NCI-H2227 treated with DMSO at 0.1 percent for 48 hours (cell line): ENCODE results near the gene OR4E2.
"Not testable (repeated sequence)": the region's sequence is repeated elsewhere in the genome, so short reads cannot be mapped to it uniquely, and the experiment has no call there.

Experiments
- DNase-seq: peaks from one replicate; lab custom pipeline; 2025; lab: John Stamatoyannopoulos, UW

Gene OR4E2, protein sequence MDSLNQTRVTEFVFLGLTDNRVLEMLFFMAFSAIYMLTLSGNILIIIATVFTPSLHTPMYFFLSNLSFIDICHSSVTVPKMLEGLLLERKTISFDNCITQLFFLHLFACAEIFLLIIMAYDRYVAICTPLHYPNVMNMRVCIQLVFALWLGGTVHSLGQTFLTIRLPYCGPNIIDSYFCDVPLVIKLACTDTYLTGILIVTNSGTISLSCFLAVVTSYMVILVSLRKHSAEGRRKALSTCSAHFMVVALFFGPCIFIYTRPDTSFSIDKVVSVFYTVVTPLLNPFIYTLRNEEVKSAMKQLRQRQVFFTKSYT

DNA sequence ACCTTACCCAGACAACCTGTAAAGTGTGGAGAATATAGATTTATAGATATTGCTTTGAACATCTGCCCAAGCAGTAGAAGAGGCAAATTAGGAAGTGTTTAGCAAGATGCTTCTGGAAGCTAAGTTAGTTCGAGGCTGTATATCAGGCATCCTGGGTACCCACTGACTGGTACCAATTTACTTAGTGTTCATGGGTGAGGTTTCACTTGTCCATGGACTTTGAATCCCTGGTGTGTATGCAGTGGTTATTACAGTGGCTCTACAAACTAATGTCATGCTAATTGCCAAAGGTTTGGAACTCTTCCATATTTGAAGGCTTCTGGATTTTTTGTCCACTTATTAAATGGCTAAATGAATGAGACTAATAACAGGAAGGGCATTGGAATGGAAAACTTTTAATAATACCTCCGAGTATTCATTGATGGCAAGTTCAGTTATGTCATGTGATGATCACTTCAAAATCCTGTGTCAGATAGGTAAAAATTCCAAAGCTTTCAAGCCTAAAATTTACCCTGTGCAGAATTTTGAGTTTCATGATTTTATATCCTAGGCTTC, at the start of gene OR4E2:
OR4E2 (plus strand) TSS at position 505 of the 555 bp plus-strand sequence. CDS start 11,248 bp downstream, outside the sequence.
- DNase-seq: no peak

DNA sequence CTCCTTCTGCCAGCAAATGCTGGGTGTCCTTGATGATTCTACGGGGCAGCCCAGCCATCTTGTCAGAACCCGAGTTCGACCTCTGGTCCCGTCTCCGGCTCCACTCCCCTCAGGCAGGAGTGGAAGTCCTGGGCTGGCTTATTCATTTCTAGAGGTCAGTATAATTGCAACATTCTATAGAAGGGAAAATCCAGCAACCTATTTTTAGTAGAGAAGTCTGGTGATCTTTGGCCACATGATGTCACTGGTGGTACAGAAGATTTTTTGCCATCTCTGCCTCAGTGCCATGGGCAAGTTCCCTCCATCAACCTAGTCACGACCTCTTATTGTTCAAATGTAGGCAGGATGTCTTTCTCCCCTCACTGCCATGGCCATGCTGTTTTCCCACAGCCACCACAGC, 41.3 kb upstream of the OR4E2 start:
- DNase-seq: no peak

DNA sequence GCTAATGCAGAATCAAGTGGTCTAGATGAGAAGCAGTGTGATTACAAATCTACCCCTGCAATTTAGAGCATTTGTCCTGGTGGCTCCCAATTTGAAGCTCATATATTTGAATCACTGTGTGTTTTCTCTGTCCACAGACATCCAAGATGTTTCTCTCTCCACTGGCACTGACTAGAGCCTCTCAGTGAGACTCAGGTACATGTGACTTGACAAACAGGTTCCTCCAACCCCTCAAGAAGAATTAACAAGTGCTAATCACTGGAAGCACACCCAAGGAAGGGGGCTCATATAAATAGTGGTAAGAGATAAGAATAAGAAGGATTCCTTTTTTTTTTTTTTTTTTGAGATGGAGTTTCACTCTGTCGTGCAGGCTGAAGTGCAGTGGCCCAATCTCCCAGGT, 39.4 kb upstream of the OR4E2 start:
- DNase-seq: no peak

DNA sequence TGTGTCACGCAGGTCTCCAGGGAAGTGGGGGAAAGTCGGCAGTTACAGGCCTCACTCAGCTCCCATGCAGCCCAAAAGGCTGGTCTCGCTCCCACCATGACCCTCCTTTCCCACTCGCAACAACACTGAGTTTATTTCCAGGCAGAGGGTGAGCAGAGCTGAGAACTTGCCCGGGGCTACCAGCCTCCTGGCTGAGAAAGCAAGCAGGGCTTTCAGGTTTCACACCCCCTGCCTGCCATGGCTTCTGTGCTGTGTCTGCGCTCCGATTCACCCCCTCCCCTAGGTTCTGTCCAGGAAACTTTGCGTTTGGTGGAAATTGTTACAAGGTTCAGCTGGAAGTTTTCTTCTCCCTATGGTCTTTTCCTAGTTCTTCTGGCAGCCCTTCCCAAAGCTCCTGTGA, 36.0 kb upstream of the OR4E2 start:
- no peak for DNase-seq

DNA sequence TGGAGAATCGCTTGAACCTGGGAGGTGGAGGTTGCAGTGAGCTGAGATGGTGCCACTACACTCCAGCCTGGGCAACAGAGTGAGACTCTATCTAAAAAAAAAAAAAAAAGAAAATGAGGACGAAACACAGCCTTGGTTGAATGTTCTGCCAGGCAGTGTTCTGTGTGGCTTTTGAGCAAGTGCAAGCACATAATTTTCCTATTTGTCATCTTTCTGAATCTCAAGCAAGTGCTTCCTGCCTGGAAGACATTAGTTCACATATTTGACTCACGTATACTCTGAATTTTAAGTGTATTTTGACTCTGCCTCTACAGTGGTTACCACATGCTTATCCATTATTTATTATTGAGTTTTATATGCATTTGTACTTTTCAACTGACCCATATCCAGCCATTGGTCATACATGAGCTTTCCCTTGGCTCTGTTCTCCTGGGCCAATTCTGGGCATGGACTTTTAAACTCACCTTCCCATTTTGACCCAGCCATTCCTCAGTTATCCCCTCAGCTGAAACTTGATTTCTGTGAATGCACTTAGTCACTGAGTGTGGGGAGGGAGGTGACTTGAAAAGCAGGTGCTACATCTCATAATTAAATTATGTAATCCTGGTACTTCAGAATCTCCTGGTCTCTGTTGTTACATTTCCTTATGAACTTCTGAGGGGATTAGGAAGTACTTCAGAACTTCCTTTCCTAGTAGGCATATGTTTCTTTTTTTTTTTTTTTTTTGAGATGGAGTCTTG, 27.0 kb upstream of the OR4E2 start:
- DNase-seq: no peak

DNA sequence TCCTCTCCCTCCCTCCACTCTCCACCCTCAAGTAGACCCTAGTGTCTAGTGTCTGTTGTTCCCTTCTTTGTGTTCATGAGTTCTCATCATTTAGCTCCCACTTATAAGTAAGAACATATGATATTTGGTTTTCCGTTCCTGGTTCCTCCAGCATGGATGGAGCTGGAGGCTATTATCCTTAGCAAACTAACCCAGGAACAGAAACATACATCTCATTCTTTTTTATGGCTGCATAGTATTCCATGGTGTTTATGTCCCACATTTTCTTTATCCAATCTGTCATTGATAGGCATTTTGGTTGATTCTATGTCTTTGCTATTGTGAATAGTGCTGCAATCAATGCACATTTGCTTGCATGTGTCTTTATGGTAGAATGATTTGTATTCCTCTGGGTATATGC, 23.1 kb upstream of the OR4E2 start:
- DNase-seq: not testable (repeated sequence)

DNA sequence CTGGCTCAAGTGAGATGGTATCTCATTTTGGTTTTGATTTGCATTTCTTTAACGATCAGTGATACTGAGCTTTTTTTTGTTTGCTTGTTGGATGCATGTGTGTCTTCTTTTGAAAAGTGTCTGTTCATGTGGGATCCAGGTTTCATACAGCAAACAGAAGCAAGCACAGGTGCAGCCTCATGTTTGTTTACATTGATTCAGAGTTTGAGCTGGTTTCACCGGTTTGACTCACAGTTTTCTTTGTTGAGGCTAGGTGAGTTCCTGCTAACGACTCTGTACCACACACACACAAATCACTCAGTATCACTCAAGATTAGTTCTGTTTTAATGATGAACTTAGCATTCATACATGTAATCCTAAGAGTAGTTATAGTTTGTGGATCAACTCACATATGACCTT, 22.6 kb upstream of the OR4E2 start:
- no peak for DNase-seq

DNA sequence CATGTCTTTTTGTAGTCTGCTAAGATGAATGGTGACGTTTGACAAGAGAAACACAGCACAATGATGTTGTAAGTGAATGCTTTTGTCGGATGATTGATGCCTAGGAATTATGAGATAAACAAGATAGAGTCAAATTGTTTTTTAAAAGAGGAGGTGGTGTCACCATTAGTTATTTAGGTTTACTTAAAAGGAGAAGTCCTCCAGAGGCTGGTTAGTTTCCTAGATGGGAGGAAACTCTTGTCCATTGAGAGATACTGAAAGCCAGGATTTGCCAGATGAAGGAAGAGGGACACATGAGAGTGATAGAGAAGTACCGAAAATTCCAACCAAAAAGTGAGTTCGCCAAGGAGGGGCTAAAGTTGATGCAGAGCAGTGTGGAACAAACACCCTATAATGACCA, 18.8 kb upstream of the OR4E2 start, which contains the start of gene OR10G2:
OR10G2 (minus strand) TSS at position 101 of the 400 bp plus-strand sequence; CDS start at position 3, 98 bp downstream.
- DNase-seq: no peak

DNA sequence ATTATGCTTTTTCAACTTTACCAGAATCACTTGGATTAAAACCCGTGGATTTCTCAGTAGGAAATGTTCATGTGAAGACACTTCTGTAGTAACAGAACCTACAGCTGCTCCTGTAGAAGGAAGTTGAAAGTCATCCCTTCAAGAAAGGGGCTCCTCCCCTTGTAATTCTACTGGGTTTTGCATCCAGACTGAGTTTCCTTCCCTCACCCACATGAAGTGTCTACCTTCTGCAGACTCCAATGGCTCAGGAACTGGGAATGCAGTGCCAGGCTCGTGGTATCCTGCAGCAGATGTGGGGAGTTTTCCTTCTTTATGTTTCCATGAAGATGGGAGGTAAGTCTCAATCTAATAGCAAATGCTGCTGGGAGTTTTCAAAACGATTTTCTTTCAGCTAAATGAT, 11.0 kb upstream of the OR4E2 start:
- DNase-seq: no peak

DNA sequence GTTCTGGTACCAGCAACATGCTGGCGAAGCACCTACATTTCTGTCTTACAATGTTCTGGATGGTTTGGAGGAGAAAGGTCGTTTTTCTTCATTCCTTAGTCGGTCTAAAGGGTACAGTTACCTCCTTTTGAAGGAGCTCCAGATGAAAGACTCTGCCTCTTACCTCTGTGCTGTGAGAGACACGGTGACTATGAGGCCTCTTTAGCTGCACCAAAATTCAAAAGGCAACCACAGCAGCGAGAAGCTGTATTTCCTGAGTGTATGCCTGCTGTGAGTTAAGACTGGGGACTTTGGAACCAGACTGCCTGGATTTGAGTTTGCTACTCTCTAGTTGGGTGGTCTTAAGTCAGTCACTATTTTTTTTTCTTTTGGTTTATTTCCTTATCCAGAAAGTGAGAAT, 10.2 kb upstream of the OR4E2 start:
- no peak for DNase-seq

DNA sequence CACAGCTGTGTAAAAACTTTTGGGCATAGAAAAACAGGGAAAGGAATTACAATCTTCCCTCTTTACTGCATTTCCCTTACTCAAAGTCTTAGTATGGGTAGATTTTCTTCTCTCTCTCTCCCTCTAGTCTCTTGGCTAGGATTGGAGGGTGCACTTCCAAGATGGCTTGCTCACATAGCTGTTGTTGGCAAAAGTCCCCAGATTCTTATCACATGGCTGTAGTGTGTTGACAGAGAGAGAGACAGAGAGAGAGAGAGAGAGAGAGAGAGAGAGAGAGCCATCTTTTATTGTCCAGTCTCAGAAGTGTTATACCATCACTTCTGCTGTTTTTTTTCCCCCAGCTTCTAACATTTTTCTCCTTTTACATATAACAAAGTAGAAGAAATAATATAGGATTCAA, 6.3 kb upstream of the OR4E2 start:
- DNase-seq: no peak

DNA sequence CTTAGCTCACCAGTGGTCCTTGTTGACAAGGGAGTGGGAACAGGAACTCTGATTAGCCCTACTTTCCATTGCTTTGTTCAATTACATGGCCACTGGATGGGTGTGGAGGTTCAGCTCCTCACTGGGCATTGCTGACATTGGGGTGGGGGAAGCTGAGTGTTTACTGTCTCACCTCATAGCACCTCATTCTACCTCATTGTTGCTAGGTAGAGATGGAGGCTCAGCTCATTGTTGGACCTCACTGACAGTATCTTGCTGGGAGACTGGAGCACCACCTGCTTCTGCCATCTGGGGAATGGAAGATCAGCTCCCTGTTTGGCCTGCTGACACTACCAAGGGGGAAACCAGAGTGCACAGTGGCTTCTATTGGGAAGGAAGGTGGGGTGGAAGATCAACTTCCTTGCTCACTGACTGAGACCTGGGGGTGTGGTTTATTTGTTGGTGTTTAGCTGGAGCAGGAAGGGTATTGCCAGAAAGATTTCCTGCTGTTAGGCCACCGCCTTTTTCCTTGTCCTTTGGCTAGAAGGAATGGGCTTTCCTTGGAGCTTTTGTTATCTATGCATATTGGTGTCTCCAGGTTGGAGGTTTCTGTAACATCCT, 1.3 kb upstream of the OR4E2 start:
- no peak for DNase-seq

DNA sequence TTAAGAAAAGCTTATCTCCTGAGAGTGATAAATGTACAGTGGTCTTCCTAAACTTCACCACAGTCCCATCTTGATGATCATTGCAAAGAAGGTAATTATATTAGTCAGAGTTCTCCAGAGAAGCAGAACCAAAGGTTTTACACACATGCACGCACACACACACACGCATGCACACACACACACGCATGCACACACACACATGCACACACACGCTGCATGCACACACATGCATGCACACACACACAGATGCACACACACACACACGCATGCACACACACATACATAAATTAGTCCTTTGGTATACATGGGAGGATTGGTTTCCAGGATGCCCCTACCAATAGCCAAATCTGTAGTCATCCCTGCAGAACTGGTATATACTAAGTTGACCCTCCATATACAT, 580 bp downstream of the OR4E2 start:
- DNase-seq: no peak

DNA sequence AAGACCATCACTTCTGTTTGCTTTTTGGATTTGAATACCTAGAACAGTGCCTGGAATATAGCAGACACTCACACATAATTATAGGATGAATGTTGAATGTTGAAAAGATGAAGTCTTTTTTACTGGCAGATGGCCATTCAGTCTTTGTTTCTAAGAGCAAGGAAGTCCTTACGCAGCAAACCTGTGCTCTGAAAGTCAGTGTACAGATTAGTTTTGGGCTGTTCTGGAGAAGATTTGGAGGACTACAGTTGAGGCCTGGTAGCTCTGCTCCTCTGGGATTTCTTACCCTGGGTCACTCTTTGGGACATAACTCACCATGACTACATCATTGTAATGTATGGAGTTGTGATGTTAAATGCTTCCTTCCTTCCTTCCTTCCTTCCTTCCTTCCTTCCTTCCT, 3.3 kb downstream of the OR4E2 start:
- no peak for DNase-seq

DNA sequence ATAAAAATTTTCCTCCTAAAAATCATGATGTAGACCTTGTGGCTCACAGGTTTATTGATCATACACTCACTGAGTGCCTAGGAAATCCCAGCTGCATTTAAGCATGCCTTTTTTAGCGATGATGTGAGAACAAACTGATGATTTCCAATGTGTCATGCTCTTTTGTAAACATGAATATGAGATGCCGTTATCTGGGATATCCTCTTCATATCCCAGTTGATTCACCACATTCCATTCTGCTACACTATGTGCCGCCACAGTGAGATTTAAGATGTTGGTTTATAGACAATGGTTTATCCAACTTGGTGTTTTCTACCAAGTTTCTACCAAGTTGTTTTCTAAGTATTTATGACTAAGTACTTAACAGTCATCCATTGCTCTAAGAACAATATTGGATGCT, 14.7 kb downstream of the OR4E2 start:
- no peak for DNase-seq

DNA sequence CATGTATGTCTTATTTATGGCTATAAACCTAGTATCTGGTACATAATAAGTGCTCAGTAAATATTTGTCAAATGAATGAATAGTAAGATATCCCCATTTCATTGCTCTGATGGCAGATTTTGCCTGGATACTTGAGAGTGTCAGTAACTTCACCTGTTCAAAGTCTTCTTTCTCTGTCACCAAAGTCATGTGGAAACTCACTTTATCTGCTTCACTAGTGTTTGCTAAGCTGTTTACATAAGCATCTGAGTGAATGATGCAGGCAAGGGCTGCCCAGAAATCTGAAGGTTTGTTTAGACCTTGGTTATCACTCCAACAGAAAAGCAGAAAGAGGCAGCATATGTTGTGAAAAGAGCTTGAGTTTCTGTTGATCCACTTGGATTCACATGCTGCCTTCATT, 15.6 kb downstream of the OR4E2 start:
- no peak for DNase-seq

DNA sequence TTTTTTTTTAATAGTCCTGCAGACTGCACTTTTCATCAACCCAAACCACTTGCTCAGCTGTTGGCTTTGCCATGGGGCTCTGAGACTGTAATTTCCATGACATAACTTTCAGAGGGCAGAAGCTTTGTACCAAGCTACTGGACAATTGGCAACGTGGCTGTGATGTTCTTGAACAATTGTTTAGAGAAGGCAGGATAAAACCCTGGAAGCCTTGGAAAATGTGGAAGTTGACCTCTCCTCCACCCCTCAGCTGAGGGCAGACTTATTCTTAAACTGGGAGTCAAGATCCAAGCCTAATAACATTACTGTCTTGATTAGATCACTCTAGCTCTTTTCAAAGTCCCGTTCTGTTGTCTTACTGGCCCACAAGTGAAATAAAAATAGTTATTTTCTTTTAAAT, 17.7 kb downstream of the OR4E2 start:
- no peak for DNase-seq

DNA sequence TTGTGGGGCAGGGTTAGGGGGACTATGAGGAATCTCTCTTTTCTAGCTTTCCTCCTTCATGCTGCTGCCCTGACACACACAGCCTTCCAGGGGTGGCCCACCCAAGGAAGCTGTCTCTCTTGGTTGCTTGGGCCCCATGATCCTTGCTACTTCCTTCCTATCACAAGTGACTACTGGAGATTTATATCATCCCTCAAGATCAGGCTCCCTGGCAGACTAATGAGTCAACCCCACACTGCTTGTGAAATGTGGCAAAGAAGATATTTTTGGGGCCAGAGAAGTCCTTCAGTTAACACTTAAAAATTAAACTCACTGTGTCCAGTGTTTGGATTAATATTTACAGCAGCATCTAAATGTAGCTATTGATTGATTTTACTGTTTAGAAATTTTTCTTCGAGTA, 18.5 kb downstream of the OR4E2 start:
- DNase-seq: no peak

DNA sequence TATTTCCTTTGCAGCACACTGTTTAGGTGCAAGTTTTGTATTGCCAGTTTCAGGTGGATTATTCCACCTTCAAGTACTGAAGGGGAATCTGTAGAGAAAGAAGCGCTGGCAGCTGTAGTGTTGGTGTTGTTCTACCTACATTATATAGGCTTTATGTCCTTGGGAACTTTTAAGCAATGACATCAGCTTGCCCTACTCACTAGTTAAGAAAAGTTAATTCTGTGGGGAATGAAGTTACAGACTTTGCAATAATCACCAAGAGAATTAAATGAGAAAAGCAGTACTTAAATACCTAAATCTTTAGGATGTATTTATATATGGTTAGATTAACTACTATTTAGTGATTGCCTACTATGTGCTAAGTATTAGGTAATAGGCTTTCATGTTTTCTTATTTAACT, 20.1 kb downstream of the OR4E2 start, which contains the start of gene OR4E1:
OR4E1 (minus strand) TSS at position 101 of the 400 bp plus-strand sequence. CDS start 2,883 bp downstream, outside the sequence.
- no peak for DNase-seq

DNA sequence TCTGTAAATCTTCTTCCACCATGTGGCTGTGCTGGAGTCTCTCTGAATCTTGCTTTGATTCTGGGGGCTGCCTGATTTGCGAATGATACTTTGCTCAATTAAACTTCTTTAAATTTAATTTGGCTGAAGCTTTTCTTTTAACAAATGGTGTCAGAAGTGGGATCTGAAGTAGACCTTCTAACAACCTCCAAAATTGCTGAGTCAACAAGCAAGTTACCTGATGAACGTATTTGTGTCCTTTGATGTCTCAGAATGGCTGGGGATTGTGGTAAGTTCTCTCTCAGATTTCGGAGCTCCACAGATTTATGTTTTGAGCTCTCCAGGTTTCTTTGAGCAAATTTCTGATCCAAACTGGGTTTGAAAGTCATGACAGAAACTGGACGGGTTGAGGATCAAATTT, 21.9 kb downstream of the OR4E2 start:
- no peak for DNase-seq

DNA sequence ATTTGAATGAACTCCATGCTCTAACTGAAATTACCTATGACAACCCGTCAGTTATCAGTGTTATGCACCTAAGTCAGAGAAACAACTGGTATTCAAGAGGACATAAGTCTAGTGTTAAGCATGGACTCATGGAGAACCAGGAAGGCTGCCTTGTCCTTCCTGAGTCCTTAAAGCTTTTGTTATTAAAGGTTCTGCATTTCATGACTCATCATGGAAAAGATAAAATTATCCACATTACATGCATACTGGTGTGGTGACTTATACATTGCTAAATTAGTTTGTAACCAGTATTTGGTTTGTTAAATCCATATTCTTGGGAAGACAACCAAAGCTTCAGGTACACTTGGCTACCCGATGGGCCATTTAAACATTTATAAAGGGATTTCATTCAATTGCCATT, 26.4 kb downstream of the OR4E2 start:
- no peak for DNase-seq

DNA sequence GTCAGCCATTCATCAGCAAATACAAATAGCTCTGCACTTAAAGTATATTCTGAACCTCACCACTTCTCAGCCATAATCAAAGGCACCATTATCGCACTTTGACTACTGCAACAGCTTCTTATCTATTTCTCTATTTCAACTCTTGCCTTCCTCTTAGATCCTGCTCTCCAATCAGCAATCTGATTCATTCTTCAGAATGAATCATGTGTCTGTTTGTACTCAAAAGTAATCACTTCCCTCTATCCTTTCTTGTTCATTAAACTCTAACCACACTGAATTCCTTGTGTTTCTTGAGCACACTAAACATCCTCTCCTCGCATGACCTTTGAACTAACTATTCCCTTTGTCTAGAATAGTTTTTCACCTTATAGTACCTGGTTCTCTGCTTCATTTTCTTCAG, 32.8 kb downstream of the OR4E2 start:
- DNase-seq: no peak

DNA sequence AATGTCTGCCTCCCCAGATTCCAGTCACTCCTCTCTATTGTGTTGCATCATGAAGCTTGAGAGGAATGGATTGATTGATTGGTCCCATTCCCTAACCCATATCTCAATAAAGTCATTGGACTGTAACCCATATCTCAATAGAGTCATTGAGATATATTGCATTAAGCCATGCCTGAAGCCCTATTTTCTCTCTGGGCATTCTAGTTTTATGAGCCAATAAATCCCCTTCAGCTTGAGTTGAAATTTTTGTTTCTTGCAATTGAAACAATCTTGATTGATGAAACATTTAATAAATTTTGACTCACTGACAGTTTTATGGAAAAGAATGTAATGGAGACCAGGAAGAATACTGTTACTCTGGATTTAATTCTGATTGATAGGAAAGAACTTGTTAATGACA, 40.8 kb downstream of the OR4E2 start:
- DNase-seq: no peak
